NCI-H1436 (cell line): ENCODE measurements around the gene ABHD14A.
A peak's percentile ranks its signal among the peaks of the same experiment; 100 is the strongest.
"Not testable (repeated sequence)": the region's sequence is repeated elsewhere in the genome, so short reads cannot be mapped to it uniquely, and the experiment has no call there.

Experiments used
- DNase-seq: peaks from one replicate; lab custom pipeline; 2025; lab: John Stamatoyannopoulos, UW

ABHD14A gene

GRCh38 chr3:51974963-51975851, at the start of gene ABHD14A:
TSS of gene ABHD14A (plus strand) at chr3:51975064. CDS start at chr3:51975136, 72 bp downstream.
- DNase-seq = peak; percentile 23

GRCh38 chr3:51927061-51927977, 47.5 kb upstream of the ABHD14A start:
- DNase-seq = no peak

GRCh38 chr3:51928438-51928837, 46.4 kb upstream of the ABHD14A start:
- no peak for DNase-seq

GRCh38 chr3:51928981-51929380, 45.9 kb upstream of the ABHD14A start:
- not testable (repeated sequence) for DNase-seq

- DNase-seq = no peak
Measured at GRCh38 chr3:51929420-51930003, 45.4 kb upstream of the ABHD14A start.

- DNase-seq = no peak
Measured at GRCh38 chr3:51930439-51930838, 44.4 kb upstream of the ABHD14A start.

GRCh38 chr3:51931756-51932155, 43.1 kb upstream of the ABHD14A start:
- no peak for DNase-seq

- no peak for DNase-seq
Measured at GRCh38 chr3:51932471-51933370, 42.1 kb upstream of the ABHD14A start.

- DNase-seq = no peak
Measured at GRCh38 chr3:51933471-51934138, 41.3 kb upstream of the ABHD14A start.

- no peak for DNase-seq
Measured at GRCh38 chr3:51934139-51934850, 40.6 kb upstream of the ABHD14A start.

GRCh38 chr3:51934991-51935885, 39.6 kb upstream of the ABHD14A start:
- DNase-seq = no peak

- no peak for DNase-seq
Measured at GRCh38 chr3:51935886-51936755, 38.7 kb upstream of the ABHD14A start.

- DNase-seq = no peak
Measured at GRCh38 chr3:51937014-51937413, 37.9 kb upstream of the ABHD14A start.

GRCh38 chr3:51937611-51938450, 37.0 kb upstream of the ABHD14A start:
- no peak for DNase-seq

GRCh38 chr3:51938780-51939425, 36.0 kb upstream of the ABHD14A start:
- DNase-seq = no peak

GRCh38 chr3:51940648-51941462, 34.0 kb upstream of the ABHD14A start:
- DNase-seq = no peak
